Lower leg skin (tissue), 3 donors: ENCODE results near the gene DPPA5.

Experiments
- CTCF ChIP-seq, 3 donors: fragments of 450-650 bp; IDR thresholded peaks; one replicate each; pipeline ENCODE4 v1.5.1; 2016; ENCODE audit warnings: antibody characterized with exemption in 3 of 3, mild to moderate bottlenecking in 3 of 3, moderate library complexity in 2 of 3
- POLR2A ChIP-seq, 2 donors: fragments of 450-650 bp; IDR thresholded peaks; one replicate each; pipeline ENCODE4 v1.6.1; 2016 to 2017; ENCODE audit warnings: antibody characterized with exemption in 2 of 2, mild to moderate bottlenecking in 1 of 2, moderate library complexity in 1 of 2

GRCh38 chr6:73341335-73341734 lies 12.7 kb downstream of the DPPA5 start:
- TF ChIP-seq CTCF (IDR thresholded peaks at IDR 0.05) (no peak), POLR2A (IDR thresholded peaks at IDR 0.05) (no peak)
